ENCODE measurements around the gene CASP7. TPM values are rescaled to one million over a fixed set of nuclear protein-coding genes. Genes with fewer than 3 reads are reported as not detected.
A peak's percentile ranks its signal among the peaks of the same experiment; 100 is the strongest.
"Not testable (repeated sequence)": the region's sequence is repeated elsewhere in the genome, so short reads cannot be mapped to it uniquely, and the experiment has no call there.

CASP7 gene
- total RNA-seq, 5 donors from 2014 or later (not counting 1 experiment from before 2014, with no cell fraction given) = 9.7 to 15.9 (median 13.9) TPM

- Mint-ChIP-seq H3K27ac (peak overlapping the region in 1 of 2 donors; percentile 9), H3K36me3 (no peaks in the 10 kb centered on the region), H3K9me3 (peaks cover 0 to 4% (median 0%) of the 10 kb centered on the region in 3 donors), H3K4me3 (no peak overlapping the region), H3K4me1 (no peaks in the 10 kb centered on the region), H3K27me3 (peaks cover 25 to 26% of the 10 kb centered on the region in 2 donors)
- ChIA-PET CTCF (no interaction called here), POLR2A (no interaction called here)
- no peak overlapping the region for H3K4me3 ChIP-seq (ENCODE audit: control insufficient read depth in 1 of 2, extremely low read depth in 1 of 2, low read length in 1 of 2)
- peaks cover 0 to 7% of the 10 kb centered on the region in 2 experiments for H3K27me3 ChIP-seq (replicated peaks in 1 of 2; ENCODE audit: control insufficient read depth in 2 of 2, extremely low read depth in 1 of 2, insufficient read depth in 2 of 2, low read length in 1 of 2)
- no peaks in the 10 kb centered on the region for H3K4me1 ChIP-seq (ENCODE audit: control insufficient read depth in 1 of 2, extremely low read depth in 1 of 2, insufficient read depth in 2 of 2, low read length in 2 of 2)
- no peak overlapping the region for H3K27ac ChIP-seq (ENCODE audit: low read length)
- H3K36me3 ChIP-seq (ENCODE audit: control insufficient read depth in 2 of 2, extremely low read depth in 1 of 2, insufficient read depth in 1 of 2, low read length in 1 of 2) = no peaks in the 10 kb centered on the region
- WGBS (ENCODE audit: insufficient coverage) = no CpG with 5 or more reads among the region's 1 CpG
- no peak for DNase-seq
- H3K9me3 ChIP-seq = no peaks in the 10 kb centered on the region
- no peak for ATAC-seq (replicated peaks in 1 of 4)
Measured at GRCh38 chr10:113651898-113652297, 27.8 kb upstream of the CASP7 start.

- H3K36me3 Mint-ChIP-seq; H3K9me3 Mint-ChIP-seq; H3K27ac Mint-ChIP-seq; H3K4me1 ChIP-seq (ENCODE audit: control insufficient read depth in 1 of 2, extremely low read depth in 1 of 2, insufficient read depth in 2 of 2, low read length in 2 of 2); POLR2A ChIA-PET; DNase-seq; H3K4me3 Mint-ChIP-seq; H3K27me3 ChIP-seq (replicated peaks in 1 of 2; ENCODE audit: control insufficient read depth in 2 of 2, extremely low read depth in 1 of 2, insufficient read depth in 2 of 2, low read length in 1 of 2); H3K4me1 Mint-ChIP-seq; H3K4me3 ChIP-seq (ENCODE audit: control insufficient read depth in 1 of 2, extremely low read depth in 1 of 2, low read length in 1 of 2); H3K36me3 ChIP-seq (ENCODE audit: control insufficient read depth in 2 of 2, extremely low read depth in 1 of 2, insufficient read depth in 1 of 2, low read length in 1 of 2); ATAC-seq (replicated peaks in 1 of 4); H3K27ac ChIP-seq (ENCODE audit: low read length); CTCF ChIA-PET; H3K9me3 ChIP-seq: not testable (repeated sequence)
- peaks cover 23 to 26% of the 10 kb centered on the region in 2 donors for H3K27me3 Mint-ChIP-seq
- WGBS (ENCODE audit: insufficient coverage) = 100% methylated on average over 1 of the region's 3 CpGs
Measured at GRCh38 chr10:113652456-113652855, 27.3 kb upstream of the CASP7 start.

GRCh38 chr10:113656896-113657295 is 22.8 kb upstream of the CASP7 start:
- H3K27ac Mint-ChIP-seq = no peak overlapping the region
- 78% methylated on average over 2 of the region's 2 CpGs for WGBS (ENCODE audit: insufficient coverage)
- H3K27ac ChIP-seq (ENCODE audit: low read length) = no peak overlapping the region
- no peak overlapping the region for H3K4me3 Mint-ChIP-seq
- CTCF ChIA-PET = interaction anchor here in 1 of 2 donors (0.5 kb wide), 1 partner anchor 203 kb away, joined by 9 read pairs; no protein-coding TSS in a partner anchor
- no peaks in the 10 kb centered on the region for H3K9me3 ChIP-seq
- POLR2A ChIA-PET = no interaction called here
- ATAC-seq (replicated peaks in 1 of 4) = no peak
- H3K4me1 Mint-ChIP-seq = no peaks in the 10 kb centered on the region
- H3K27me3 ChIP-seq (replicated peaks in 1 of 2; ENCODE audit: control insufficient read depth in 2 of 2, extremely low read depth in 1 of 2, insufficient read depth in 2 of 2, low read length in 1 of 2) = no peaks in the 10 kb centered on the region
- H3K9me3 Mint-ChIP-seq = no peaks in the 10 kb centered on the region
- no peaks in the 10 kb centered on the region for H3K4me1 ChIP-seq (ENCODE audit: control insufficient read depth in 1 of 2, extremely low read depth in 1 of 2, insufficient read depth in 2 of 2, low read length in 2 of 2)
- H3K27me3 Mint-ChIP-seq = peaks cover 17% of the 10 kb centered on the region in 2 donors
- H3K36me3 Mint-ChIP-seq = no peaks in the 10 kb centered on the region
- no peak overlapping the region for H3K4me3 ChIP-seq (ENCODE audit: control insufficient read depth in 1 of 2, extremely low read depth in 1 of 2, low read length in 1 of 2)
- no peaks in the 10 kb centered on the region for H3K36me3 ChIP-seq (ENCODE audit: control insufficient read depth in 2 of 2, extremely low read depth in 1 of 2, insufficient read depth in 1 of 2, low read length in 1 of 2)
- DNase-seq = no peak

GRCh38 chr10:113657544-113657943 is 22.2 kb upstream of the CASP7 start:
- Mint-ChIP-seq H3K36me3 (no peaks in the 10 kb centered on the region), H3K9me3 (no peaks in the 10 kb centered on the region), H3K4me1 (no peaks in the 10 kb centered on the region), H3K4me3 (no peak overlapping the region), H3K27me3 (peaks cover 15 to 17% of the 10 kb centered on the region in 2 donors), H3K27ac (no peak overlapping the region)
- DNase-seq (no peak), ATAC-seq (replicated peaks in 1 of 4) (no peak)
- Histone ChIP-seq H3K27ac (ENCODE audit: low read length) (no peak overlapping the region), H3K4me3 (ENCODE audit: control insufficient read depth in 1 of 2, extremely low read depth in 1 of 2, low read length in 1 of 2) (no peak overlapping the region), H3K9me3 (no peaks in the 10 kb centered on the region), H3K27me3 (replicated peaks in 1 of 2; ENCODE audit: control insufficient read depth in 2 of 2, extremely low read depth in 1 of 2, insufficient read depth in 2 of 2, low read length in 1 of 2) (no peaks in the 10 kb centered on the region), H3K4me1 (ENCODE audit: control insufficient read depth in 1 of 2, extremely low read depth in 1 of 2, insufficient read depth in 2 of 2, low read length in 2 of 2) (no peaks in the 10 kb centered on the region), H3K36me3 (ENCODE audit: control insufficient read depth in 2 of 2, extremely low read depth in 1 of 2, insufficient read depth in 1 of 2, low read length in 1 of 2) (no peaks in the 10 kb centered on the region)
- POLR2A ChIA-PET = no interaction called here
- CTCF ChIA-PET = no interaction called here

GRCh38 chr10:113661332-113661731 is 18.4 kb upstream of the CASP7 start:
- Histone ChIP-seq H3K4me3 (ENCODE audit: control insufficient read depth in 1 of 2, extremely low read depth in 1 of 2, low read length in 1 of 2) (no peak overlapping the region), H3K4me1 (ENCODE audit: control insufficient read depth in 1 of 2, extremely low read depth in 1 of 2, insufficient read depth in 2 of 2, low read length in 2 of 2) (no peaks in the 10 kb centered on the region), H3K27me3 (replicated peaks in 1 of 2; ENCODE audit: control insufficient read depth in 2 of 2, extremely low read depth in 1 of 2, insufficient read depth in 2 of 2, low read length in 1 of 2) (no peaks in the 10 kb centered on the region), H3K9me3 (no peaks in the 10 kb centered on the region), H3K36me3 (ENCODE audit: control insufficient read depth in 2 of 2, extremely low read depth in 1 of 2, insufficient read depth in 1 of 2, low read length in 1 of 2) (no peaks in the 10 kb centered on the region), H3K27ac (ENCODE audit: low read length) (no peak overlapping the region)
- ChIA-PET POLR2A (interaction anchor here in 1 of 2 donors (0.6 kb wide), 1 partner anchor 1394 kb away, joined by 3 read pairs; no protein-coding TSS in a partner anchor), CTCF (no interaction called here)
- Mint-ChIP-seq H3K27ac (no peak overlapping the region), H3K27me3 (peaks cover 4 to 8% of the 10 kb centered on the region in 2 donors), H3K36me3 (no peaks in the 10 kb centered on the region), H3K4me1 (no peaks in the 10 kb centered on the region), H3K9me3 (no peaks in the 10 kb centered on the region), H3K4me3 (no peak overlapping the region)
- 100% methylated on average over 2 of the region's 2 CpGs for WGBS (ENCODE audit: insufficient coverage)
- no peak for DNase-seq
- no peak for ATAC-seq (replicated peaks in 1 of 4)

- H3K27ac Mint-ChIP-seq = no peak overlapping the region
- no peak overlapping the region for H3K4me3 Mint-ChIP-seq
- Histone ChIP-seq H3K36me3 (ENCODE audit: control insufficient read depth in 2 of 2, extremely low read depth in 1 of 2, insufficient read depth in 1 of 2, low read length in 1 of 2) (no peaks in the 10 kb centered on the region), H3K4me3 (ENCODE audit: control insufficient read depth in 1 of 2, extremely low read depth in 1 of 2, low read length in 1 of 2) (no peak overlapping the region), H3K27ac (ENCODE audit: low read length) (no peak overlapping the region), H3K27me3 (replicated peaks in 1 of 2; ENCODE audit: control insufficient read depth in 2 of 2, extremely low read depth in 1 of 2, insufficient read depth in 2 of 2, low read length in 1 of 2) (no peaks in the 10 kb centered on the region), H3K4me1 (ENCODE audit: control insufficient read depth in 1 of 2, extremely low read depth in 1 of 2, insufficient read depth in 2 of 2, low read length in 2 of 2) (no peaks in the 10 kb centered on the region), H3K9me3 (no peaks in the 10 kb centered on the region)
- H3K4me1 Mint-ChIP-seq = no peaks in the 10 kb centered on the region
- H3K9me3 Mint-ChIP-seq = no peaks in the 10 kb centered on the region
- WGBS (ENCODE audit: insufficient coverage) = 14% methylated on average over 1 of the region's 5 CpGs
- POLR2A ChIA-PET = no interaction called here
- H3K27me3 Mint-ChIP-seq = peaks cover 4 to 12% of the 10 kb centered on the region in 2 donors
- ATAC-seq (replicated peaks in 1 of 4) (no peak), DNase-seq (no peak)
- CTCF ChIA-PET = no interaction called here
- H3K36me3 Mint-ChIP-seq = no peaks in the 10 kb centered on the region
Measured at GRCh38 chr10:113663142-113663541, 16.6 kb upstream of the CASP7 start.

- H3K4me3 Mint-ChIP-seq = no peak within 1 kb of the TSS
- no peak within 1 kb of the TSS for H3K4me3 ChIP-seq (ENCODE audit: control insufficient read depth in 1 of 2, extremely low read depth in 1 of 2, low read length in 1 of 2)
- ChIA-PET CTCF (interaction anchor here in 1 of 2 donors (0.7 kb wide), 1 partner anchor 13 kb away, joined by 3 read pairs; no protein-coding TSS in a partner anchor), POLR2A (no interaction called here)
- ATAC-seq (replicated peaks in 1 of 4) = no peak
- H3K9me3 Mint-ChIP-seq = no peaks in the 10 kb centered on the region
- H3K27me3 ChIP-seq (replicated peaks in 1 of 2; ENCODE audit: control insufficient read depth in 2 of 2, extremely low read depth in 1 of 2, insufficient read depth in 2 of 2, low read length in 1 of 2) = no peaks in the 10 kb centered on the region
- H3K36me3 ChIP-seq (ENCODE audit: control insufficient read depth in 2 of 2, extremely low read depth in 1 of 2, insufficient read depth in 1 of 2, low read length in 1 of 2) = no peaks in the 10 kb centered on the region
- H3K27me3 Mint-ChIP-seq = peaks cover 4 to 12% of the 10 kb centered on the region in 2 donors
- H3K36me3 Mint-ChIP-seq = no peaks in the 10 kb centered on the region
- H3K9me3 ChIP-seq = no peaks in the 10 kb centered on the region
- H3K4me1 Mint-ChIP-seq = no peaks in the 10 kb centered on the region
- H3K4me1 ChIP-seq (ENCODE audit: control insufficient read depth in 1 of 2, extremely low read depth in 1 of 2, insufficient read depth in 2 of 2, low read length in 2 of 2) = no peaks in the 10 kb centered on the region
- WGBS (ENCODE audit: insufficient coverage) = 87% methylated on average over 3 of the region's 5 CpGs
- DNase-seq = no peak
- no peak within 1 kb of the TSS for H3K27ac Mint-ChIP-seq
- H3K27ac ChIP-seq (ENCODE audit: low read length) = no peak within 1 kb of the TSS
Measured at GRCh38 chr10:113663908-113664307, 15.8 kb upstream of the CASP7 start, which contains the start of gene NRAP. NRAP (minus strand) TSS chr10:113664041; CDS start chr10:113663882, 159 bp downstream.
